ENCODE measurements around the gene TMCO4. TPM values are rescaled to one million over a fixed set of nuclear protein-coding genes. Genes with fewer than 3 reads are reported as not detected.

The TMCO4 gene
- total and polyA plus RNA-seq, 12 donors, result 6.1 to 12.2 (median 8.0) TPM

DNA sequence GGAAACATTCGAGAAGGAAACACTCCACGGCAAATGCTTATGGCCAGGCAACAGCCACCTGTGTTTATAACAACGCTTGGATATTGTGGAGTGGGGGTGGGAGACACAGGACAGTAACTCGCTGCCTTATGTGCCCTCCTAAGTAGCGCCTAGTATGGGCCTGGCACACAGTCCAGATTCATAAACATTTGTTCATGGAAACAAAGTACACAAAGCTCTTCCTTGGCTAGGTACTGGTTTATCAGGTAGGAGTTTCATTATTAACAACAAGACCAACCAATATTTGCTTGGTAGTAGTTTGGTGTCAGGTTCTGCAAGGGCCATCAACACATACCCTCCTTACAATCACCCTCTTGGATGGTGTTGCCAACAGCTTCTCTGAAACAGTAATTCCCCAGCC is 23.4 kb downstream of the TMCO4 start:
- no peaks in the 10 kb centered on the region for H3K4me1 ChIP-seq
- DNase-seq (no peak), ATAC-seq (no peak)
- intact Hi-C loops (cut with DNase I), result no loop called here
- 91 to 96% methylated on average over 5 of the region's 5 CpGs for WGBS, 2 donors
- peaks cover 0 to 90% (median 12%) of the 10 kb centered on the region in 9 donors for H3K36me3 ChIP-seq
- H3K4me3 ChIP-seq, result no peak overlapping the region
- H3K9me3 ChIP-seq, result peaks cover 0 to 6% (median 0%) of the 10 kb centered on the region in 11 donors
- no peak overlapping the region for H3K27ac ChIP-seq
- TF ChIP-seq, protein P1, sequence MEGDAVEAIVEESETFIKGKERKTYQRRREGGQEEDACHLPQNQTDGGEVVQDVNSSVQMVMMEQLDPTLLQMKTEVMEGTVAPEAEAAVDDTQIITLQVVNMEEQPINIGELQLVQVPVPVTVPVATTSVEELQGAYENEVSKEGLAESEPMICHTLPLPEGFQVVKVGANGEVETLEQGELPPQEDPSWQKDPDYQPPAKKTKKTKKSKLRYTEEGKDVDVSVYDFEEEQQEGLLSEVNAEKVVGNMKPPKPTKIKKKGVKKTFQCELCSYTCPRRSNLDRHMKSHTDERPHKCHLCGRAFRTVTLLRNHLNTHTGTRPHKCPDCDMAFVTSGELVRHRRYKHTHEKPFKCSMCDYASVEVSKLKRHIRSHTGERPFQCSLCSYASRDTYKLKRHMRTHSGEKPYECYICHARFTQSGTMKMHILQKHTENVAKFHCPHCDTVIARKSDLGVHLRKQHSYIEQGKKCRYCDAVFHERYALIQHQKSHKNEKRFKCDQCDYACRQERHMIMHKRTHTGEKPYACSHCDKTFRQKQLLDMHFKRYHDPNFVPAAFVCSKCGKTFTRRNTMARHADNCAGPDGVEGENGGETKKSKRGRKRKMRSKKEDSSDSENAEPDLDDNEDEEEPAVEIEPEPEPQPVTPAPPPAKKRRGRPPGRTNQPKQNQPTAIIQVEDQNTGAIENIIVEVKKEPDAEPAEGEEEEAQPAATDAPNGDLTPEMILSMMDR (IDR thresholded peaks at IDR 0.05), result no peak
- no peaks in the 10 kb centered on the region for H3K27me3 ChIP-seq

DNA sequence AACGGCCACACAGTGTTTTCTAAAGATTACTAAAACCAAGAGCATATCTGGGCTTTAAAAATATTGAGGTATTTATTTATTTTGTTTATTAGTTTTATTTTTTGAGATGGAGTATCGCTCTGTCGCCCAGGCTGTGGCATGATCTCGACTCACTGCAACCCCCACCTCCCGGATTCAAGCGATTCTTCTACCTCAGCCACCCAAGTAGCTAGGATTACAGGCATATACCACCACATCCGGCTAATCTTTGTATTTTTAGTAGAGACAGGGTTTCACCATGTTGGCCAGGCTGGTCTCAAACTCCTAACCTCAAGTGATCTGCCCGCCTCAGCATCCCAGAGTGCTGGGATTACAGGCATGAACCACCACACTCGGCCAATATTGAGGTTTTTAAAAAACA is 23.9 kb downstream of the TMCO4 start:
- ATAC-seq, result no peak
- no peak for DNase-seq
- intact Hi-C loops (cut with DNase I), result no loop called here
- Histone ChIP-seq H3K36me3 (peaks cover 0 to 89% (median 12%) of the 10 kb centered on the region in 9 donors), H3K4me1 (no peaks in the 10 kb centered on the region), H3K9me3 (peaks cover 0 to 6% (median 0%) of the 10 kb centered on the region in 11 donors), H3K4me3 (no peak overlapping the region), H3K27me3 (no peaks in the 10 kb centered on the region), H3K27ac (no peak overlapping the region)
- WGBS, 2 donors, result 96 to 97% methylated on average over 9 of the region's 9 CpGs
- TF ChIP-seq, protein P1 (IDR thresholded peaks at IDR 0.05), result no peak

DNA sequence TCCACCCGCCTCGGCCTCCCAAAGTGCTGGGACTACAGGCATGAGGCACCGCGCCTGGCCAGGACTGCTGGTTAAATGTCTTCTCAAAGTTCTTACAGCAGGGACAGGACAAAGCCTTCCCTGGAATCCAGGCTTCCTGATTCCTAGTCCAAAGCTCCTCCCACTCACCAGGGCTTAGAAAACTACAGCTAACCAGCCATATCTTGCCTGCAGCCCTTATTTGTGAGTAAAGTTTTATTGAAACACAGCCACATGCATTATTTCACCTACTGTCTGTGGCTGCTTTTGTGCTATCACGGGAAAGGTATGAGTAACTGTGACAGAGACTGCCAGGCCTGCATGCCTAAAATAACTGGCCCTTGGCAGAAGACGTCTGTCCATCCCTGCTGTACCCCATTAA is 24.4 kb downstream of the TMCO4 start:
- DNase-seq, result no peak
- no peak overlapping the region for H3K4me3 ChIP-seq
- intact Hi-C loops (cut with DNase I), result no loop called here
- TF ChIP-seq, protein P1 (IDR thresholded peaks at IDR 0.05), result no peak
- ATAC-seq, result no peak
- peaks cover 0 to 89% (median 9%) of the 10 kb centered on the region in 9 donors for H3K36me3 ChIP-seq
- H3K9me3 ChIP-seq, result peaks cover 0 to 6% (median 0%) of the 10 kb centered on the region in 11 donors
- H3K27ac ChIP-seq, result no peak overlapping the region
- H3K4me1 ChIP-seq, result no peaks in the 10 kb centered on the region
- H3K27me3 ChIP-seq, result no peaks in the 10 kb centered on the region
- 83 to 84% methylated on average over 6 of the region's 6 CpGs for WGBS, 2 donors

DNA sequence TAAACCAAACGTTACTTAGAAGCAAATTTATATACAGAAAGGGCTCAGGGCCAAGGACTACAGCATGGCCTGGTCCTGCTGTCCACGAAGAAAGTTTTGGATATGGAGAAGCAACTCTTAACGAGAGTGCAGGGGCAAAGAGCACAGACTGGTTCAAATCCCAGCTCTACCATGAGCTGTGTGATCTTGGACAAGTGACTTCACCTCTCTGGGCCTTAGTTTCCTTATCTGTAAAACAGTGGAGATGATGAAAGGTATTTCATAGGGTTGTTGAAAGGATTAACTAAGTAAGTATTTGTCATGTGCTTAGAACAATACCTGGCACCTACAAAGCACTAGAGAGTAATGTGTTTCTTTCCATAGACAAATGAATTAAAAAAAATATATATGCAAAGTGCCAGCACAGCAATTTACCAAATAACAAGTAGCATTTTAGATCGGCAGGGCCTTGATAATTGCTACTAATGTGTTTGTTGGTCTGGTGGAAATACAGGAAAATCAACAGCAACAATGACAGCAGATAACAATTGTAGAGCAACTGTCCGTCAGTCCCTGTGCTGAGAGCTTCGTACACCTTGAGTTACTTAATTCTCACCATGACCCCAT is 25.4 kb downstream of the TMCO4 start:
- H3K4me1 ChIP-seq, result no peaks in the 10 kb centered on the region
- DNase-seq (no peak), ATAC-seq (no peak)
- H3K4me3 ChIP-seq, result no peak overlapping the region
- peaks cover 0 to 87% (median 6%) of the 10 kb centered on the region in 9 donors for H3K36me3 ChIP-seq
- WGBS, 2 donors, result 80 to 82% methylated on average over 6 of the region's 6 CpGs
- TF ChIP-seq, protein P1 (IDR thresholded peaks at IDR 0.05), result no peak
- H3K27ac ChIP-seq, result no peak overlapping the region
- intact Hi-C loops (cut with DNase I), result no loop called here
- peaks cover 0 to 6% (median 0%) of the 10 kb centered on the region in 11 donors for H3K9me3 ChIP-seq
- H3K27me3 ChIP-seq, result no peaks in the 10 kb centered on the region
